Muscle layer of colon (tissue), 2 donors: ENCODE measurements around the gene SAMD4A.

Experiments
- H3K27ac ChIP-seq: one replicate; pipeline ENCODE4 v1.7.0; 2013; ENCODE audit warnings: low read depth, mild to moderate bottlenecking, low read length, moderate library complexity
- H3K27me3 ChIP-seq, 2 donors: one replicate each; pipeline ENCODE4 v1.7.0; 2013; ENCODE audit warnings: low read length in 2 of 2, mild to moderate bottlenecking in 2 of 2; ENCODE audit not compliant: insufficient read depth in 2 of 2, control insufficient read depth in 1 of 2
- H3K36me3 ChIP-seq: one replicate; pipeline ENCODE4 v1.7.0; 2013; ENCODE audit warnings: mild to moderate bottlenecking, low read length; ENCODE audit not compliant: insufficient read depth
- H3K4me1 ChIP-seq: one replicate; pipeline ENCODE4 v1.7.0; 2013; ENCODE audit warnings: mild to moderate bottlenecking, low read length; ENCODE audit not compliant: insufficient read depth
- H3K4me3 ChIP-seq, 2 donors: one replicate each; pipeline ENCODE4 v1.7.0; 2013; ENCODE audit warnings: low read length in 2 of 2, low read depth in 1 of 2, mild to moderate bottlenecking in 1 of 2, moderate library complexity in 1 of 2
- H3K9ac ChIP-seq: one replicate; pipeline ENCODE4 v1.7.0; 2013; ENCODE audit warnings: low read length
- H3K9me3 ChIP-seq: one replicate; pipeline ENCODE4 v1.7.0; 2013; ENCODE audit warnings: mild to moderate bottlenecking, low read length
- donor health status: abdominal sarcoma.
- donor health status: Adenocarcinoma of cecum.

The SAMD4A gene

GRCh38 chr14:54651649-54652048 is 84.7 kb downstream of the SAMD4A start:
- Histone ChIP-seq H3K9ac (peak overlapping the region; percentile 21), H3K4me1 (peaks cover 66% of the 10 kb centered on the region)

GRCh38 chr14:54652188-54652587 is 85.3 kb downstream of the SAMD4A start:
- peaks cover 64% of the 10 kb centered on the region for H3K4me1 ChIP-seq
- H3K4me3 ChIP-seq, result peak overlapping the region in 1 of 2 donors; percentile 49
- no peaks in the 10 kb centered on the region for H3K9me3 ChIP-seq
- no peaks in the 10 kb centered on the region for H3K27me3 ChIP-seq
- peak overlapping the region; percentile 59 for H3K27ac ChIP-seq
- H3K9ac ChIP-seq, result peak overlapping the region; percentile 66
- no peaks in the 10 kb centered on the region for H3K36me3 ChIP-seq

More at GRCh38 chr14:54651649-54652048, 84.7 kb downstream of the SAMD4A start:
- Histone ChIP-seq H3K9me3 (no peaks in the 10 kb centered on the region), H3K27me3 (no peaks in the 10 kb centered on the region), H3K4me3 (peak overlapping the region in 1 of 2 donors; percentile 49), H3K27ac (peak overlapping the region; percentile 59), H3K36me3 (no peaks in the 10 kb centered on the region)

GRCh38 chr14:54652605-54653052 is 85.7 kb downstream of the SAMD4A start:
- Histone ChIP-seq H3K9me3 (no peaks in the 10 kb centered on the region), H3K27me3 (no peaks in the 10 kb centered on the region), H3K4me1 (peaks cover 60% of the 10 kb centered on the region), H3K4me3 (peak overlapping the region in 1 of 2 donors; percentile 49), H3K36me3 (no peaks in the 10 kb centered on the region), H3K27ac (peak overlapping the region; percentile 39), H3K9ac (peak overlapping the region; percentile 66)

DNA sequence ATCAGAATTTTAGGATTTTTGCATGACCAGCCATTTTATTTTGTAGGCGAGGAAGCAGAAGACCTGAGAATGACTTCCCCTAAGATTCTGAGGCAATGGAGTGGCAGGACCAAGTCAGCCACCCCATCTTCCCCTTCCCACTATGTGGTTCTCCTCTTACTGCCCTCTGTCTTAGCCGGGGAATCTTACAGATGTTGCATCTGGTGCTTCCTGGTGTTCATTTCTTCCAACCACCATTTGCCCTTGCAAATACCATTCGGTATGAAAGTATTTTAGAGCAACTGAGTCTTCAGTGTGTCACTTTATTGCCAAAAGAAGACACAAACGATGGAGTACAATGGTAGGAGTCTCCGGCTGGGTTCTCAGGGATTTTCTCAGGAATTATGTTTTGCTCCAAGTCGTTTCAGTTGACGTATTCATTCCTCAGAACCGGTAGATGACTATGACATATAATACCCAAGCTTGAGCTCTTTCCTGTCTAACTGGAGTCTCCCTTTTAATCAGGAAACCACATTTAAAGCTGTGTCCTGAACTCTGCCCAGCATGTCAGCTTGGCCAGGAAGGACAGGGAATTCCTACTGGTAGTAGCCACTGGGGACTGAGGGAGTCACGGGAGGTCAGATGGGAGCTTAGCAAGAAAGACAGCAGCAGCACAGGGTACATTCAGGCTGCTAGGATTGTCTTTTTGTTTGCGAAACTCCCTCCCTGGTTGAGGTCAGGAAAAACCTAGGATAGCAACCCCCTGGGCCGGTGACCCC is 87.0 kb downstream of the SAMD4A start:
- peaks cover 7% of the 10 kb centered on the region for H3K36me3 ChIP-seq
- peaks cover 56% of the 10 kb centered on the region for H3K4me1 ChIP-seq
- peak overlapping the region; percentile 67 for H3K27ac ChIP-seq
- H3K9ac ChIP-seq, result no peak overlapping the region
- no peaks in the 10 kb centered on the region for H3K27me3 ChIP-seq
- no peak overlapping the region for H3K4me3 ChIP-seq
- H3K9me3 ChIP-seq, result no peaks in the 10 kb centered on the region

DNA sequence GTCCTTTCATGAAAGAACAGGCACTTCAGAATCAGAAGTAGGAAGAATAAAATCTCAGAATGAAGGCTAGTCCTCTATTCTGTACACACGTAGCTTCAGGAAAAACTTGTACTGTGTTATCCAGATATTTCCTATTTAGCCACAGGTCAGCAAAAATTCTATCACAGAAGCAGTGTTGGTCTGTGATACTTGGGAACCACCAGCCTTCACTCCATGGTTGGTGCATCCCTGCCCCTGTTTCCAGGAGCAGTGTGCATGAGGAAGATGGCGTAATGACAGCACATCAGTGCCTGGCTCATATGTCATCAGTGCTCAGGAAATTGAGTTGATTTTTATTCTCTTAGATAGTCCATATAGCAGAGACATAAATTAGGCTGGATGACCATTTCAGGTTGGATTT is 87.7 kb downstream of the SAMD4A start:
- no peak overlapping the region for H3K4me3 ChIP-seq
- no peak overlapping the region for H3K9ac ChIP-seq
- H3K36me3 ChIP-seq, result peaks cover 7% of the 10 kb centered on the region
- no peaks in the 10 kb centered on the region for H3K27me3 ChIP-seq
- peak overlapping the region; percentile 67 for H3K27ac ChIP-seq
- H3K9me3 ChIP-seq, result no peaks in the 10 kb centered on the region
- peaks cover 51% of the 10 kb centered on the region for H3K4me1 ChIP-seq

DNA sequence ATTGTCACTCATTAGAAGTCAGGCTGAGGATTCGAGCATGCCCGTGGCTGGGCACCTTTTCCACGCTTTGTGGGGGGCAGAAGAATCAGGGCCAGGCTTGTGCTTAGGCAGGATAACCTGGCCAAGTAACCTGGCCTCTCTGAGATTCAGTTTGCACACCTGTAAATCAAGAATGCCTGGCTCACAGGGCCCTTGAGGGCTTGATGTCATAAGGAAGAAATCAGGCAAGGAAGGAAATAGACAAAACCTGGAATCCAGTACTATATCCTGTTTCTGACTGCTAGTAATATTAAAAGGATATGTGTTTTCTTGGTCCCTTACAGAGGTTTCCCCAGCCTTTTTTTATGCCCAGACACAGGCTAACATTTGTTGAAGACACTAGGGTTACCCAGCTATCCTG is 91.9 kb downstream of the SAMD4A start:
- no peaks in the 10 kb centered on the region for H3K27me3 ChIP-seq
- H3K9ac ChIP-seq, result no peak overlapping the region
- H3K27ac ChIP-seq, result peak overlapping the region; percentile 0
- H3K4me3 ChIP-seq, result no peak overlapping the region
- H3K9me3 ChIP-seq, result no peaks in the 10 kb centered on the region
- peaks cover 28% of the 10 kb centered on the region for H3K4me1 ChIP-seq
- peaks cover 7% of the 10 kb centered on the region for H3K36me3 ChIP-seq

- Histone ChIP-seq H3K27me3 (no peaks in the 10 kb centered on the region), H3K4me3 (no peak overlapping the region), H3K9ac (no peak overlapping the region), H3K4me1 (peaks cover 22% of the 10 kb centered on the region), H3K27ac (peak overlapping the region; percentile 0), H3K36me3 (peaks cover 7% of the 10 kb centered on the region), H3K9me3 (no peaks in the 10 kb centered on the region)
These were observed 92.4 kb downstream of the SAMD4A start for GRCh38 chr14:54659365-54659764.

DNA sequence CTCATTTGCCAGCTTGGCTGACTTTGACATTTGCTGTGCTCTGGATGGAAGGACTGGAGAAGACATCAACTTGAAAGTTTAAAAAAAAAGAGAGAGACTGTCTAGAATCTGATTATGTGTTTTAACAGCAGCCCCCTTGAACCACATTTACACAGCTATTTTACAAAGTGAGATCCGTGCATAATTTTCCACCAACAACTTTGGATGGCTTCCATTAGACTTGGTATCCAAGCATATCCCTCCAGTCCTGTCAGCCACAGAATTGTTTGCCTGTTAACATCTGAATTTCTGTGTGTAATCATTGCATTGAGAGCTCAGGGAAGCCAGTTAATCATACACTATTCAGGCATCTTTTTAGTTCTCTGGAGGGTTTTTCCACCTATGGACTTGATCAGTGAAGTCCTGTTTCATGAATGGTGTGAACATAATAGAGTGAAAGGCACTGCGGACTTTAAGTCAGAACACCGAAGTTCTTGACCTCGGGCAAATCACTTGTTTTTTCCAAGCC is 93.7 kb downstream of the SAMD4A start:
- Histone ChIP-seq H3K4me1 (peaks cover 14% of the 10 kb centered on the region), H3K27ac (no peak overlapping the region), H3K9ac (no peak overlapping the region), H3K27me3 (no peaks in the 10 kb centered on the region), H3K4me3 (no peak overlapping the region), H3K9me3 (no peaks in the 10 kb centered on the region), H3K36me3 (peaks cover 7% of the 10 kb centered on the region)

GRCh38 chr14:54662491-54663133 is 95.7 kb downstream of the SAMD4A start:
- Histone ChIP-seq H3K9me3 (no peaks in the 10 kb centered on the region), H3K27ac (no peak overlapping the region), H3K4me3 (no peak overlapping the region), H3K27me3 (no peaks in the 10 kb centered on the region), H3K36me3 (peaks cover 7% of the 10 kb centered on the region), H3K9ac (no peak overlapping the region), H3K4me1 (peaks cover 19% of the 10 kb centered on the region)

DNA sequence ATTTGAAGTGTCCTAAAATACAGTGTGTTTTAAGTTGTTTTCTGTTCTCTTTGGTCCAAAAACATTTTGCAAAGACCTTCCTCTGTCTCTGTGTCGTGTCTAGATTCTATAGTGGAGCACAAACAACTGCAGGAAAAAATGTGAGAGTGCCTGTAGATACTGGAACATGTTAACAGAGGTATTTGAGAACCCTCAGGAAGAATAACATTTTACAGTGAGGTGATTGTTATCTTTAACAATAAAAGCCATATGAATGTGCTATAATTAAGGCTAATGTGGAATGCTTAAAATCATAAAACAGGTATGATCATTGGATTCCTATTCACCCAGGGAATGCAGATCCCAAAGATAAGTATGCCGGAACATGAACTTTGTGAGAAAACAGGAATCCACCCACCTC is 98.0 kb downstream of the SAMD4A start:
- Histone ChIP-seq H3K4me3 (no peak overlapping the region), H3K36me3 (no peaks in the 10 kb centered on the region), H3K9ac (no peak overlapping the region), H3K9me3 (no peaks in the 10 kb centered on the region), H3K27ac (no peak overlapping the region), H3K27me3 (no peaks in the 10 kb centered on the region), H3K4me1 (peaks cover 32% of the 10 kb centered on the region)

GRCh38 chr14:54665946-54666345 is 99.0 kb downstream of the SAMD4A start:
- no peaks in the 10 kb centered on the region for H3K27me3 ChIP-seq
- H3K36me3 ChIP-seq, result no peaks in the 10 kb centered on the region
- peaks cover 33% of the 10 kb centered on the region for H3K4me1 ChIP-seq
- no peaks in the 10 kb centered on the region for H3K9me3 ChIP-seq
- H3K27ac ChIP-seq, result no peak overlapping the region
- no peak overlapping the region for H3K4me3 ChIP-seq
- no peak overlapping the region for H3K9ac ChIP-seq
